Mesothelial cell of epicardium (in vitro differentiated cells): Measurements from ENCODE around the gene GLCCI1. TPM values are rescaled to one million over a fixed set of nuclear protein-coding genes. Genes with fewer than 3 reads are reported as not detected.

Experiments
- DNase-seq, 2 experiments: peaks; one replicate each; pipeline ENCODE4 v3.0.0; 2021; ENCODE audit warnings: low spot score in 2 of 2; ENCODE audit not compliant: unreplicated experiment in 2 of 2
- H3K27ac Mint-ChIP-seq: 2 replicates; pipeline ENCODE4 v1.8.0; 2021; ENCODE audit warnings: mixed read lengths
- H3K27me3 Mint-ChIP-seq: 2 replicates; pipeline ENCODE4 v1.8.0; 2021; ENCODE audit warnings: low read depth, mixed read lengths
- H3K36me3 Mint-ChIP-seq: 2 replicates; pipeline ENCODE4 v1.8.0; 2021; ENCODE audit warnings: mixed read lengths
- H3K4me1 Mint-ChIP-seq: 2 replicates; pipeline ENCODE4 v1.8.0; 2021; ENCODE audit warnings: mixed read lengths
- H3K4me3 Mint-ChIP-seq: 2 replicates; pipeline ENCODE4 v1.8.0; 2021; ENCODE audit warnings: mild to moderate bottlenecking, moderate library complexity, mixed read lengths
- H3K9me3 Mint-ChIP-seq: 2 replicates; pipeline ENCODE4 v1.8.0; 2021; ENCODE audit warnings: mixed read lengths
- CTCF ChIP-seq: fragments of 200-600 bp; sonication (generic); IDR thresholded peaks from one replicate; pipeline ENCODE4 v1.5.0; 2021; ENCODE audit warnings: antibody characterized with exemption; ENCODE audit not compliant: unreplicated experiment
- total RNA-seq: library from RNA; stranded (reverse); gene quantifications from 3 replicates; pipeline ENCODE4 v1.2.1, GENCODE V29; 2021

The GLCCI1 gene
- total RNA-seq, 1 donor from 2014 or later, result 30.2 TPM

DNA sequence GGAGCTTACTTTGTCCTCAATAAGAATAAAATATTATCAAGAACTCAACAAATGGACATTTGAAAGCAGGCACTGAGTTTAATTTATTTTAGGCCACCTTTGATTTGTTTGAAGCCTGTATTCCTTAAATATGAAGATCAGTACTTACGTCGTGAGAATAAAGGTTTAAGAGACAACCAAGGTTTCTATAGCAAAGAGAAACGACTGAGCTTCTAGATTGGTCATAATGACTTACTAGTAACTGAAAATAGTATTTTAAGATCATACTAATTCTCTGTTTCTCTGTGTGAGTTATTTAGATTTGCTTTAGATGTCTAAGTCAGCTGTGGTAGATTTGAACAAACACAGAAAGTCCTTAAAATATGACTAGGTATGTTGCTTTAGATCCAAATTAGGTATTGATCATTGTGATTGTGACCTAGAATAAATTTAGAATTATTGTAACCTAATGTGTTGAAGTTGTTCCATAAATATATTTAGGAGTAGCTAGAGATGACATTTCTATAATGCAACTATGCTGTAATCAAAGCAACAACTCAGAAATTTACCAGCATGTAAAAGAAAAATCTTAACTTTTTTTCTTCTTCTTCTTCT lies 2.4 kb upstream of the GLCCI1 start:
- H3K4me3 Mint-ChIP-seq, result no peak overlapping the region
- no peak for DNase-seq
- H3K27ac Mint-ChIP-seq, result no peak overlapping the region
- TF ChIP-seq CTCF, result no peak
- peaks cover 6% of the 10 kb centered on the region for H3K4me1 Mint-ChIP-seq
- no peaks in the 10 kb centered on the region for H3K36me3 Mint-ChIP-seq
- H3K9me3 Mint-ChIP-seq, result no peaks in the 10 kb centered on the region
- H3K27me3 Mint-ChIP-seq, result no peaks in the 10 kb centered on the region

- Mint-ChIP-seq H3K27me3 (no peaks in the 10 kb centered on the region), H3K27ac (peak overlapping the region; percentile 54), H3K4me1 (peaks cover 8% of the 10 kb centered on the region), H3K36me3 (no peaks in the 10 kb centered on the region), H3K9me3 (no peaks in the 10 kb centered on the region), H3K4me3 (peak overlapping the region; percentile 90)
- no peak for DNase-seq
- no peak for TF ChIP-seq CTCF
These were observed 581 bp upstream of the GLCCI1 start for GRCh38 chr7:7967886-7968543.

GRCh38 chr7:7969306-7970236 lies 975 bp downstream of the GLCCI1 start:
- Mint-ChIP-seq H3K4me1 (peaks cover 9% of the 10 kb centered on the region), H3K4me3 (peak overlapping the region; percentile 90), H3K27me3 (no peaks in the 10 kb centered on the region), H3K27ac (no peak overlapping the region), H3K36me3 (no peaks in the 10 kb centered on the region), H3K9me3 (no peaks in the 10 kb centered on the region)
- peak; percentile 21 to 51 for DNase-seq
- no peak for TF ChIP-seq CTCF

DNA sequence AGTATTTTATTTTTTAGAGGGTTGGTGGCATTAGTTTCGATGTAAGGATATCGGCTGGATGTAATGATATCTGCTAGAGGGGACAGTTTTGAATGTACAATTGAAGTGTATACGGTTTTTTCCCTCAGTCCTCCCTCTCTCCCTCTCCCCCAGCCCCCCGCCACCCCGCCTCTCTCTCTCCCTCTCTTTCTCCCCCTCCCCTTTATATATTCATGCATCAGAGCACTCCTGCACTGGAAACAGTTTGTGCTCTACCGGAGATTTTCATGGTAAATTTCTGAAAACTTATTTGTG lies 1.6 kb downstream of the GLCCI1 start:
- no peak for DNase-seq
- no peak overlapping the region for H3K4me3 Mint-ChIP-seq

More for the DNA sequence above, 1.6 kb downstream of the GLCCI1 start:
- H3K9me3 Mint-ChIP-seq, result no peaks in the 10 kb centered on the region
- H3K36me3 Mint-ChIP-seq, result no peaks in the 10 kb centered on the region
- no peak for TF ChIP-seq CTCF
- H3K27ac Mint-ChIP-seq, result no peak overlapping the region
- H3K27me3 Mint-ChIP-seq, result no peaks in the 10 kb centered on the region
- peaks cover 9% of the 10 kb centered on the region for H3K4me1 Mint-ChIP-seq
